ENCODE measurements around the gene GALNT2.

Gene GALNT2

GRCh38 chr1:230280054-230280795 is 213.2 kb downstream of the GALNT2 start:
- DNase-seq (ENCODE audit: low read depth) = no peak

- DNase-seq (ENCODE audit: low read depth) = no peak
Measured at GRCh38 chr1:230280906-230281413, 213.9 kb downstream of the GALNT2 start.

- no peak for DNase-seq (ENCODE audit: low read depth)
Measured at GRCh38 chr1:230281556-230281955, 214.5 kb downstream of the GALNT2 start.

- no peak for DNase-seq (ENCODE audit: low read depth)
Measured at GRCh38 chr1:230282157-230282556, 215.1 kb downstream of the GALNT2 start.

- no peak for DNase-seq (ENCODE audit: low read depth)
Measured at GRCh38 chr1:230283678-230284077, 216.6 kb downstream of the GALNT2 start.

GRCh38 chr1:230284891-230285290 is 217.9 kb downstream of the GALNT2 start:
- no peak for DNase-seq (ENCODE audit: low read depth)

GRCh38 chr1:230285351-230285750 is 218.3 kb downstream of the GALNT2 start:
- no peak for DNase-seq (ENCODE audit: low read depth)

- DNase-seq (ENCODE audit: low read depth) = no peak
Measured at GRCh38 chr1:230286166-230286889, 219.3 kb downstream of the GALNT2 start.

- no peak for DNase-seq (ENCODE audit: low read depth)
Measured at GRCh38 chr1:230286890-230287269, 219.8 kb downstream of the GALNT2 start.

GRCh38 chr1:230287674-230288315 is 220.8 kb downstream of the GALNT2 start:
- DNase-seq (ENCODE audit: low read depth) = no peak

- no peak for DNase-seq (ENCODE audit: low read depth)
Measured at GRCh38 chr1:230288641-230289349, 221.8 kb downstream of the GALNT2 start.

GRCh38 chr1:230289350-230289644 is 222.3 kb downstream of the GALNT2 start:
- DNase-seq (ENCODE audit: low read depth) = no peak

- DNase-seq (ENCODE audit: low read depth) = no peak
Measured at GRCh38 chr1:230291731-230292620, 224.9 kb downstream of the GALNT2 start.

GRCh38 chr1:230292689-230293389 is 225.8 kb downstream of the GALNT2 start:
- no peak for DNase-seq (ENCODE audit: low read depth)

GRCh38 chr1:230293390-230293700 is 226.3 kb downstream of the GALNT2 start:
- DNase-seq (ENCODE audit: low read depth) = no peak

GRCh38 chr1:230295367-230295766 is 228.3 kb downstream of the GALNT2 start:
- no peak for DNase-seq (ENCODE audit: low read depth)

GRCh38 chr1:230299191-230300006 is 232.4 kb downstream of the GALNT2 start:
- DNase-seq (ENCODE audit: low read depth) = no peak

GRCh38 chr1:230300322-230301301 is 233.6 kb downstream of the GALNT2 start:
- no peak for DNase-seq (ENCODE audit: low read depth)

- DNase-seq (ENCODE audit: low read depth) = no peak
Measured at GRCh38 chr1:230301322-230301721, 234.3 kb downstream of the GALNT2 start.
